ENCODE measurements around the gene LARGE2.

LARGE2 gene

GRCh38 chr11:45917286-45917622 lies 5.2 kb upstream of the LARGE2 start:
- no peak for DNase-seq (ENCODE audit: low spot score)

- DNase-seq (ENCODE audit: low spot score): peak; percentile 100
Measured at GRCh38 chr11:45917623-45918330, 4.7 kb upstream of the LARGE2 start, which contains the start of gene PEX16. Gene PEX16 (minus strand): TSS chr11:45917877. CDS start chr11:45917811, 66 bp downstream.

- DNase-seq (ENCODE audit: low spot score): peak; percentile 97
Measured at GRCh38 chr11:45918331-45918941, 4.0 kb upstream of the LARGE2 start.

- DNase-seq (ENCODE audit: low spot score): no peak
Measured at GRCh38 chr11:45918962-45919675, 3.3 kb upstream of the LARGE2 start.

- DNase-seq (ENCODE audit: low spot score): no peak
Measured at GRCh38 chr11:45919806-45920530, 2.5 kb upstream of the LARGE2 start.

- no peak for DNase-seq (ENCODE audit: low spot score)
Measured at GRCh38 chr11:45920531-45921477, 1.7 kb upstream of the LARGE2 start.

- no peak for DNase-seq (ENCODE audit: low spot score)
Measured at GRCh38 chr11:45921561-45922424, 663 bp upstream of the LARGE2 start.

GRCh38 chr11:45924036-45924915 lies 1.8 kb downstream of the LARGE2 start:
- no peak for DNase-seq (ENCODE audit: low spot score)

GRCh38 chr11:45924927-45925326 lies 2.5 kb downstream of the LARGE2 start:
- DNase-seq (ENCODE audit: low spot score): no peak

- DNase-seq (ENCODE audit: low spot score): no peak
Measured at GRCh38 chr11:45925550-45925949, 3.1 kb downstream of the LARGE2 start.

GRCh38 chr11:45926001-45926401 lies 3.5 kb downstream of the LARGE2 start:
- no peak for DNase-seq (ENCODE audit: low spot score)

GRCh38 chr11:45926536-45927331 lies 4.3 kb downstream of the LARGE2 start:
- DNase-seq (ENCODE audit: low spot score): no peak

- no peak for DNase-seq (ENCODE audit: low spot score)
Measured at GRCh38 chr11:45927332-45927683, 4.9 kb downstream of the LARGE2 start.

- no peak for DNase-seq (ENCODE audit: low spot score)
Measured at GRCh38 chr11:45927684-45928413, 5.4 kb downstream of the LARGE2 start.

GRCh38 chr11:45928535-45929215 lies 6.2 kb downstream of the LARGE2 start:
- no peak for DNase-seq (ENCODE audit: low spot score)

GRCh38 chr11:45929486-45930030 lies 7.1 kb downstream of the LARGE2 start:
- no peak for DNase-seq (ENCODE audit: low spot score)

All from hepatic stellate cell (primary cell).